HTERT RPE-1 (cell line): ENCODE measurements around the gene LIM2.

ENCODE experiments used
- in situ Hi-C: fragments of 300-500 bp; cut with MboI; formaldehyde crosslinking; loops from 4 replicates; pipeline ENCODE4 v1.14.3; 2020; ENCODE audit warnings: low sequenced_read_pairs

LIM2 gene

DNA sequence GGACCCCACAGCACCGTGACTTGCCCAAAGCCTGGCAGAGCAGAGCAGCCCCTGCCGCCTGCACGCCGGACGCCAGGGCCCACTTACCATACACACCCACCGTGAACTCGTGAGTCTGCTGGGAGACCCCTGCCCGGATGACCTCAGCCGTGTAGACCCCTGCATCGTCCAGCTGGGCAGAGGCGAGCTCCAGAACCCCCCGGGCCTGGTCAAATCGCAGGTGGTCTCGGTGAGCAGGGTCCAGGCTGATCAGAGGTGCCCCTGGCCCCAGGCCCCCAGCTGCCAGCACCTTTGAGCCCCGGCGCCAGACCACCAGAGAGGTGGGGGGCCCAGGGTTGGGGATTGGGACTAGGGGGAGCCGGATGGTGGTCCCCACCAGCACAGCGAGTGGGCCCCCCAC, 46.7 kb downstream of the LIM2 start:
- in situ Hi-C loops: no loop called here

DNA sequence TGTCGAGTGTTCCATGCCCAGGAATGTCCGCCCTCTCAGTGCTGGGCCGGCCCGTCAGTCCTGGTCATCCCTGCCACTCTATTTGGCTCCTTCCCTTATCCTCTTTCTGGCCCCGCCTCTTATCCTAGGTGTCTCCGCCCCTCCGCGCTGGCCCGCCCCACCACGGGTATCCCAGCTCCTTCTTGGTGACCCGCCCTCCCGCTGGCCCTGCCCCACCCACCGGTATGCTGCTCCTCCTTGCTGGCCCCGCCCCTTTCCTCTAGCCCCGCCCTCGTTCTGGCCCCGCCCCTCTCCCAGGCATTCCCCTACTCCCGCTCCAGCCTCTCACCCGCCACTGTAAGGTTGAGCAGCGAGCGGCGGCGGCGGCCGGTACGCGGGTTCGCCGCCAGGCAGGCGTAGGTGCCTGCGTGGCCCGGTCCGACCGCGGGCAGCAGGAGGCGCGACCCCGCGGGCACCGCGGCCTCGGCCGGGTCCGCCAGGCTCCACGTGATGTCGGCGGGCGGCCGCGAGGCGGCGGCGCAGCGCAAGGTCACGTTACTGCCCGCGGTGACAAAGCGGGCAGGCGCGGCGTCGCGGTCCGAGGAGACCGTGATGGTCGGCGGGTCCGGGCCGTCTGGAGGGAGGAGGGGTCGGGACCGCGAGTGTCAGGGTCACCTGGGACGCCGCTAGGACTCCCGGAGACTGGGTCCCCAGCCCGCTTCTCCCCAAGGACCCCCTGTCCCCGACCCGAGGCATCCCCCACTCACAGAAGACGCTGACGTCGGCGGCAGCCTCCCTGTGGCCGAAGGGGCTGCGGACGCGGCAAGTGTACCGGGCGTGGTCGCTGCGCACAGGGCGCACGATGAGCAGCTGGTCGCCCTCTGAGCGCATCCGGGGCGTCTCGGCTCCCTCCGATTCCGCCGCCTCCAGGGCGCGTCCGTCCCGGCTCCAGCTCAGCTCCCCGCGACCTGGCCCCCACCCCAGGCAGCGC, 47.8 kb downstream of the LIM2 start:
- in situ Hi-C loops: no loop called here

DNA sequence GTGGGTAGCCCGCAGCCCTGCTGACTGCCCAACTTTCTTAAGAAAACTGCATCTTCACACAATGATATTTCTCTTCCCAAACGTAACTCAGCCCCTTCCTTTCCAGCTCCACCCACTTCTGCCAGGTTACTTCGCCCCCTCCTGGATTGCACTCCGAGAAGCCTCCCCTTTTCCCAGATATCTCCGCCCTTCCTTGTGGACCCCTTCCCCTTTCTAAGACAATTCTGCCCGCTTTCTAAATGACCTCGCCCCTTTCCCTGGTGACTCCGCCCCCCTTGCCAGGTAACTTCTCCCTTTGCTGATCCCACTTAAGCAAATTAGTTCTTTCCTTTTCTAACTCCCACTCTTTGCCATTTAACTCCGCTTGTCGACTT, 48.5 kb downstream of the LIM2 start:
- in situ Hi-C loops: no loop called here

DNA sequence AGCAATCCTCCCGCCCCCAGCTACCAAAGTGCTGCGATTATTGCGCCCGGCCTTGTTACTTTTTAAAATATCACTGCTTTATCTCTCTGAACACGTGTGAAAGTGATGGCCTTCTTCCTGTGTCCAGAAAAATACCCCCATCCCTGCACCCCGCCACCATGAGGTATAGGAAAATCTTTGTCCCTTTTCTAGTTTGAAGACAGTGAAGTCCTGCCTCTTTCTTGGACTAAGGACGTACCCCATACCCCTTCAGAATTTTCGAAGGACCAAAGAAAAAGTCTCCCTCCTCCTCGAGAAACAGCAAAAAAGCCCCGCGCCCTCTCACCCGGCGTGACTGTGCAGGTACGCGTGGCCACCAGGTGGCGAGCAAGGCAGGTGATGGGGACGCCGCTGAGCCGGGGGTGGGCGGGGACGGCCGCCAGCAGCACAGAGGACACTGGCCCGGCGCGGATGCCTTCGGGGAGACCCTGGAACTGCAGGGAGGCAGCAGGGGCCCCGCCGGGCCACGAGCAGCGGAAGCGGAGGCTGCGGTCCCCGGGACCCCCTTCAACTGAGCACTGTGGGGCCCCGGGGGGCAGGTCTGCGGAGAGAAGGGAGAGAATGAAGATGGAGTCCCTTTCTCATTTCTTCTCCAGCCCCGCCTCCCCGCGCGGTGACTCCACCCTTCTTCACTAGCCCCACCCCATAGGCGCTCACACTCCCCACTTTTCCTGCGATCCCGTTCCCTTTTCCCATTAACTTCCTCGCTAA, 49.0 kb downstream of the LIM2 start:
- in situ Hi-C loops: no loop called here

DNA sequence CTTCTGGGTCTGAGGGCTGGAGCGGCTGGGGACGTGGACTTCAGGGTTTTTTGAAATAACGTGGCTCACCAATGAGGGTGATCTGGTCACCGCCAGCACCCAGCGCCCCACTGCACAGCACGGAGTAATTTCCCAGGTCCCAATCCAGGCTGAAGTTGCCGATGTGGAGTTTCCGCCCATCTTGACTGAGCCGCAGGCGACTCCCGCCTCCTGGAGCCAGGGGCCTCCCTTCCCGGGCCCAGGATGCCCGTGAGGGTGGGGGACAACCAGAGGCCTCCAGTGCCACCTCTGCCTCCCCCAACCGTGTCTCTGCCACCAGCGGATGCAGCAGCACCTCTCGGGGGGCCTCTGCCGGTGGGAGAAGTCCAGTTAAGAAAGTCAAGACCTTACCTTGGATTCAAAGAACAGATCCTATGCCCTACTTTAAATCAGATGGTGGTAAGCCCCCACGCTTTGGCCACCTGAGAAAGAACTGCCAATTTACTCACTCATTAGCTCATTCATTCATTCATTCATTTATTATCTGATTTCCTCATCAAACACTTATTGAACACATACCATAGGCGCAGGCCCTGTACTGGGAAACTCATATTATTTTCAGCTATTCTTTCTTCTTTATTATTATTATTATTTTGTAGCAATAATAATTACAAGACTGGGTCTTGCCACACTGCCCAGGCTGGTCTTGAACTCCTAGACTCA, 49.8 kb downstream of the LIM2 start:
- in situ Hi-C loops: no loop called here

DNA sequence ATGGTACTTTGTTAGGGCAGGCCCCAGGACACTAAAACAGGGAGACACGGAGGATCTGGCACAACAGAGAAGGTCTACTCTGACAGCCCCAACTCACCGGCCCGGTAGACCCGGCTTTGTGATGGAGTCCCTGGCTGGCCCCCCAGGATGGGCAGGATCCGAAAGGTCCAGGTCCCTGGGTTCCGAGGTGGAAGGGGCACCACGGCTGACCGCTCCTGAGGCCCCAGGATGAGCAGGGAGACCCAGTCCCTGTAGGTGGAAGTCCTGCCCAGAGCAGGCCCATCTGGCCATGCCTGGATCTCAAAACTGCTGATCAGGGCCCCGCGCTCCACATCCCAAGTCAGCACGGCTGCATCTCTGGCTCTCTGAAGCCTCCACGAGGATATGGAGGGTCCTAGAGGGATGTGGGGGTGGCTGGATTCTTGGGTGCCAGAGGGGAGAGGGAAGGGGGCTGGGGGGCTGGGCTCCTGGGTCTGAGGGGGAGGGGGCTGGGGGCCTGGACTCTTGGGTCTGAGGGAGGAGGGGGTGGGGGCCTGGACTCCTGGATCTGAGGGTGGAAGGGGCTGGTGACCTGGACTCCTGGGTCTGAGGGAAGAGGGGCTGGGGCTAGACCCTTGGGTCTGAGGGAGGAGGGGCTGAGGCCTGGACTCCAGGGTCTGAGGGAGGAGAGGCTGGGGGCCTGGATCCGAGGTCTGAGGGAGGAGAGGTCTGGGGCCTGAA, 50.5 kb downstream of the LIM2 start:
- in situ Hi-C loops: no loop called here

DNA sequence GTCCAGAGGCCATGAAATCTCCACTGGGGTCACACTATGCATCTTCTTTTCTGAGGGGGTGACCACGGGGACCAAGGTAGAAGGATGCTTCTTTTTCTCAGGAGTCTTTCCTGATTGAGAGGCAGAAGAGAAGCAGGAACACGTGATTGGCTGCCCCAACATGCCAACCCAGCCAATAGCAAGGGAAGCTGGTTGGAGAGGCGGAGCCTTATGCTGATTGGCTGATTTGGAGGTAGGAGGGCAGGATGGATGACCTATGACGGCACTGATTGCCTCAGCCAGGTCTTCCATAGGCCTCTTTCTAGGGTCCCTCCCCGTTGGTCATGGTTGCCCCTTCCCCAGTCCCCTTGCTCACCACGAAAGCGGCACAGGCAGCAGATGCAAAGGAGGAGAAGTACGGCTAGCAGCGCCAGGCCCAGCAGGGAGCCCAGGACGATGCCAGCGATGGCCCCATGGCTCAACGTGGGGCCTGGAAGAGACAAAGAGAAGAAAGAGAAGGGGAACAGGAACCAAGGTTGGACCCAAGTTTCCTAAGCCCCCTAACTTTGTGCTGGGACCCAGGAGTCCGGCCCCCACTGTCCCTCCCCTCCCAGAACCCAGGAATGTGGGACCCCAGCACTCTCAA, 53.8 kb downstream of the LIM2 start:
- in situ Hi-C loops: no loop called here

DNA sequence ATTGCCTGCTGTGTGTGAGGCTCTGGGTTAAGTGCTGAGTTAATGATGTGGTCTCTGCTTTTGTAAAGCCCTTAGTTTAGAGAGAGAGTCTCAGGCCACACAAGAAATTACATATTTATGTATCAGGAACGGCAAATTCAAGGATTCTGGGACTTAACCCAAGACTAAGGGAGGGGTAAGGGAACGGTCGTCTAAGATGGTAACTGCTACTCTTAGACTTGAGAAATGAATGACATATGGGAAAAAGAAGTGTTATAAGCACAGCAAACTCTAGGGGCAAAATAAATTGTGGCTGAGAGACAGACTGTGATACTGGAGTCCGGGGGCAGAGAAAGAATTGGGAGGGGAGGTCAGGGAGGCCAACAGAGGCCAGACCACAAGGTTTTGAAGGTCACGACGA, 56.1 kb downstream of the LIM2 start:
- in situ Hi-C loops: no loop called here

DNA sequence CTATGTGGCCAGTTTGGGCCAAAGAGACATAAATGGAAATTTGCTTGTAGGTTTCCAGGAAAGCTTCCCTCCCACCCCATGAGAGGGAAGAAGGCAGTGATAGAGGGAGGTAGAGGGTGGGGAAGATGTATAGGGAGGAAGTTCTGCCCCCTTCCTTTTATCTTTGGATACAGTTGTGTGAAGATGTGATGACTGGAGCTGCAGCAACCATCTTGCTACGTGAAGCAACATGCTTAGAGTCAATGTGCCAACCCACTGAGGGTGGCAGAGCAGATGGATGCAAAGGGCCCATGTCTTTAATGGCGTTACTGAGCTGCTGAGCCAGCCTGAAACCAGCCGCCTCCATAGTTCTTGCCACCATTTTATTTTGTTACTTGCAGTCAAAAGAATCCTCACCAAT, 56.6 kb downstream of the LIM2 start:
- in situ Hi-C loops: no loop called here

DNA sequence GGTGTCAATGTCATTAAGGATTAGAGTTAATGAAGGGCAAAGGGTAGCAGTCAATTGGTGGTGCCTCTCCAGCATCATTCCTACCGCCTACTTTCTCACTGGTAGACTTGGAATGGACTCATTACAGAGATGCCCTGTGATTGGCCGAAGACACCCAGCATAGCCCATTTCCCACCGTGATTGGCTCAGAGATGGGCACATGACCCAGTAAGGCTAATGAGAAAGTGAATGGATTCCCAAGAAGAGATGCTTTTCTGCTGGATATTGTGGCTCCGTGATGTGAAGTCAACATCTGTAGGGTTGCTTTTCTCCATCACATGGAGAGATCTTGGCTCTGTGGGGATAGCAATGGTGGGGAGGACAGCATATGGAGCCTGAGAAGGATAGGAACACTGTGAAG, 57.4 kb downstream of the LIM2 start:
- in situ Hi-C loops: no loop called here
